SIG-M5 treated with dmso at 0.1 percent for 504 hours (cell line): Measurements from ENCODE around the gene KCNQ2.

Experiments
- DNase-seq: peaks from one replicate; lab custom pipeline; 2025; ENCODE audit not compliant: unreplicated experiment; lab: John Stamatoyannopoulos, UW

Gene KCNQ2

DNA sequence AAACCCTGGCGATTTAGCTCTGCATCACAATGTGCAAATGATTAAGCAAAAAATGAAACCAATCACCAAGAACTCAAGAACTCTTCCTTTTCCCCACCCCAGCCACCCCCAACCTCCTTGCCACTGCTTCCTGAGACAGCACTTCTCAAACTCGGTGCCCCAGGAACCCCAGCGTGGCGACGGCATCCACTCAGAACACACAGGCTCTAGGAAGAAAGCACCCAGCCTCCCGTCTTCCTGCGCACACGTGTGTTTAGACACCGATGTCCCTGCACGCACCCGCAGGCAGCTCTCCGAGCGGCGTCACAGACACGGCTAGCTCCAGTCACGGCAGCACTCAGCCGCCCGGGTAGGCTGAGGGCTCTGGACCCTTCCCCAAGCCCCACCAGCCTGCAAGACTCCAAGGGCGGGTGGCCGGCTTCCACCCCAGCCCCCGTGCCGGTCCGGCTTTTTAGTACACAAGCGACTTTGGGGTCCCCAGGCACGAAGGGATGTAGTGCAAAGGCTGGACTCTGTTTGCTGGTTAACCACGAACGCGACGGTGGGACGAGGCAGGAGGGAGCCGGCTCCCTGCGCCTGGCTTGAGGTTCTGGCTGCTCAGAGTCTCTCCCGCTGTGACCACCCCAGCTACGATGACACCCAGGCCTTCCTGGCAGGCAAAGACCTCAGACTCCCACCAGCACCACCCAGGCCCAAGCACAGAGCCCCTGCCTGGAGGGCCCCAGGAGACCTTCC lies 51.9 kb downstream of the KCNQ2 start:
- DNase-seq = no peak

DNA sequence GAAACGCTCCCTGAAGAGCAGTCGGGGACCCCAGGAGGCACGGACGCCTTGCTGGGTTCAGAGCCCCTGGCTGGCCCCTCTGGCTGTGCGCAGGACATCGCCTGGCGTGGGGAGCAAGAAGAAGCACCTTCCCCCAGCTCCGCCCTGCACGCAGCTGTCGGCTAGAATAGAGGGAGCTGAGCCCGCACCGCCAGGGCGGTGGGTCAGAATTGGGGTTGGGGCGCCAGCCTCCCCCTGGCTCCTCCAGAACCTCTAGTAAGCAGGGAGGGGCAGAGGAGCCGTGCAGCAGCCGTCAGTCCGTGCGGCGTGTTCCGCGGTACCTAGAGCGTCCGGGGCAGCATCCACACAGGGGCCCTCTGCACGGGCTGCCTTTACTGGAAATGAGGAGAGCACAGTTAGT lies 53.2 kb downstream of the KCNQ2 start:
- no peak for DNase-seq

DNA sequence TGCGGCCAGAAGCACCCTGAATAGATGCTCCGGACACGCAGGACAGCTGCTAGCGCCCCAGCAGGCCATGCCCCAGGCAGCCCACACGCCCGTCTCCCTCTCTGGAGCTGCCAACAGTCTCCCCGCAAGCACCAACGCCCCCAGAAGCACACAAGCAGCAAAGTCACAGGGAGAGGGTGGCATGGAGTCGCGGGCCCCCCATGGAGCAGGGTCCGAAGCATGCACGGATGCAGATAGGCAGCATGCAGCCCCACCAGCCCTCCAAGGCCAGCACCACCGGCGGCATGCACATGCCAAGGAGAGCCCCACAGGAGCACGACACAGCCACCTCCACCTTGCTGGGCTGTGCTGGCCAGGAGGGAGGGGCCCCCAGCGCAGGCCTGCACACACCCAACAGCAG lies 53.8 kb downstream of the KCNQ2 start:
- DNase-seq = no peak

DNA sequence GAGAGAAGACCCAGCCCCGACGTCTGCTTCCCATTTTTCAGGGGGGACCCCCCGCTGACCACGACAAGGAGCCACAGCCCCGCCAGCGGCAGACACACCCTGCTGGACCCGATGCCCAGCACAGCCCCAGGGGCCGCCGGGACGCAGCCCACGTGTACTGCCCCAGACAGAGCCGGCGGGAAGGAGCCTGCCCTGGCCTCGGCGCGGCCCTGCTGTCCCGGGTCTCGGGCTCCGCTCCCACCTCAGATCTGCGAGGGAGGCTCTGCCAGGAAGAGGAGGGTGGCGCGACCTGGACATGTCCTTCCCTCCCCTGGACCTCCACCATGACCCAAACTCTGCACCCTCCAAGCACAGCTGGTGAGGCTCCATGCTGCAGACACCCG lies 54.7 kb downstream of the KCNQ2 start:
- DNase-seq = no peak

DNA sequence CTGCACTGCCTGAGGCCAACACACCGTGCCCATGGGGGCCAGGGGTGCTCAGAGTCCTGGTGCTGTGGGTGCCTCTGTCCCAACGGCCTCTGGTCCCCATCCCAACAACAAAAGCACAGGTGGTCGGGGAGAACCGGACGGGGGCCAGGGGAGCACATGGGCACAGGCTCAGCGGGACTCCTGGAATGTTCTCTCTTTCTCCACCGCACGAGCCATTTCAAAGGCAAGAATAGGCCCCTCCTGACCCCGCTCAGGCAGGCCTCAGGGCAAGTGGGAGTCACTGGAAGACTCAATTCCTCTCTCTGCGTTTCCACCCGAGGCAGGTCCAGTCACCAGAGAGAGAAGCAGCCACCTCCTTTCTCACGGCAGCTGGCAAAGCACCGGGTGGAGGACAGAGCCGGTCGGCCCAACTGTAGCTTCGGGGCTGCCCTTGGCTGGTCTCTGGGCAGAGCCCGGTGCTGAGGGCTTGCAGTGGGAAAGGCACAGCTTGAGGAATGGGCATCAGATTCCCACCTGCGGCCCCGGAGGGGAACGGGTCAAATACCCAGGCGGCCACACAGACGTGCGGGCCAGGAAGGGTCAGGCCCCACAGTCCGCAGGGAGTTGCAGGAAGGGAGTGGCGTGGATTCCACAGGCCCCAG lies 55.2 kb downstream of the KCNQ2 start:
- no peak for DNase-seq

- no peak for DNase-seq
Observed at GRCh38 chr20:63416631-63417030, 55.8 kb downstream of the KCNQ2 start.

- DNase-seq = no peak
Observed at GRCh38 chr20:63415647-63416391, 56.6 kb downstream of the KCNQ2 start.

GRCh38 chr20:63414720-63415430 lies 57.6 kb downstream of the KCNQ2 start:
- DNase-seq = no peak

DNA sequence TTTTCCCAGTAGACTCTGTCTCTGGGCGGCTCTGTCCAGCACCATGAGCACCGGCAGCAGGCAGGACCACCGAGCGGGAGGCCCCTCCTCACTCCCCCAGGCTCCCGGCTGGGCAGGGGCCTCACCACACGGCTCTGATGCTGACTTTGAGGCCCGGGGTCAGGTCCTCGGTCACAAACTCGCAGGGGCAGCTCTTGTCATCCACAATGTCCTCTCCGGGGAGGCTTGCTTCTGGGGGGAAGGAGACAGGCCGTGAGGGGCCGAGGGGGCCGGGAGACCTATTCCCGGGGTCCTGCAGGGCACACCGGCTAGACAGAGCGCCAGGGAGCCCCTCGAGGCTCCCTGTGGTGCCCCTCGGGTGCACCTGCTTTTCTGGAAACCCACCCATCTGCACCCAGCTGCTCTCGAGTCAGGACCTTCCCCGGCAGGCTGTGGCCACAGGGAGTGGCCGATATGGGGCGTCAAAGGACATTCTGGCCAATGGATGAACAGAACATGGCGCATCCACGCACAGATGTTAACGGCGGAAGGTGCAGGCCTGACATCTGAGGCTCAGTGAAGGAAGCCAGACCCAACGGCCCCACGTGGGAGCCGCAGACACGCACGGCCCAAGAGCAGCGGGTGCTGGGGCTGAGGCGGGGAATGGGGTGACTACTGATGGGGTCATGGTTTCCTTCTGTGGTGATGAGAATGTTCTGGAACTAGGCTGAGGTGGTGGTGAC lies 58.3 kb downstream of the KCNQ2 start:
- no peak for DNase-seq

GRCh38 chr20:63413323-63413722 lies 59.1 kb downstream of the KCNQ2 start:
- no peak for DNase-seq

DNA sequence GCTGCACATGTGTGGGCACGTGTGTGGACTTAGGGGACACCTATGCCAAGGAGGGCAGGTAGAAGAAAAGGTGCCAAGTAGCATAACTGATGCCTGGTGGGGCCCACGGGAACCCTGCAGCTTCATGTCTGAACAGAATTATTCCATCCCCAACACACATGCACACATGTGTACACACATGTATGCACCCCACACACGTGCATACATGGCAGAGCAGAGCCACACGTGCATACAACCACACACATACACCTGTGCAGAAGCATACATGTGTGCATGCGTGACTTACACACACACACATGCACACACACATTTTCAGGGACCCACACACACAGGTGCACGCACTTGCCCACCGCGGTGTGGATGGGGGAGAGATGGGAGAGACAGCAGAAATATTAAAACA lies 59.6 kb downstream of the KCNQ2 start:
- no peak for DNase-seq

GRCh38 chr20:63411898-63412631 lies 60.4 kb downstream of the KCNQ2 start:
- no peak for DNase-seq

DNA sequence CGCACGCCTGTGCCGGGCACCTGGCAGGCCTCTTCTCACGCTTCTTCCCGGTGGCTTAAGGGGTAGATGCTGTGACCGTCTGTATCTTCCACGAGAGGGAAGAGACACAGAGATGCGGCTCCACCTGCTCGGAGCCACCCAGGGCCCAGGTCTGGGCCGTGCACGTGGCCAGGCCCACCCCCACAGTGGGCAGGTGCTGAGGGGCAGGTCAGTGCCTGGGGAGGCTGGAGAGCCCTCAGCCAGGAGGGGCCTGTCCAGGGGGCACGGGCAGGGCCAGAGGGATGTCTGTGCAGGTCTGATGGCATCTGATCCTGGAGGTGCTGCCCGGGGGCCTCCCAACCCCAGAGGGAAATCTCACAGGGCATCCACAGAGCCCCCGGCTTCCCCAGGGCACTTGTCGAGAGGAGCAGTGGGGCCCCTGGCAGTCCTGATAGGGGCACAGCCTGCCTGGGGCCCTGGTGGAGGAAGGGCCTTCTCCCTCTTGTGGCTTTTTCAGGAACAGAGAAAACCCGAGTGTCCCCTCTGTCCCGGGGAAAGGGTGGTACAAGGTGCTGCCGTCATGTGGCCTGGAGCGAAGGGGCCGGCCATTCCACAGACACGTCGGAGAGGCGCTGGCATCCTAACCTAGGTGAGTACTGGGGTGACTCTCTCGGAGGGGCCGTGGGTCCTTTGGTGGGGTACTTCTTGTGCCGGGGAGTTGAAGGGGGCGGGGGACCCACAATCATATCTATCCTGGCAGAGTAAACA lies 61.1 kb downstream of the KCNQ2 start:
- no peak for DNase-seq

DNA sequence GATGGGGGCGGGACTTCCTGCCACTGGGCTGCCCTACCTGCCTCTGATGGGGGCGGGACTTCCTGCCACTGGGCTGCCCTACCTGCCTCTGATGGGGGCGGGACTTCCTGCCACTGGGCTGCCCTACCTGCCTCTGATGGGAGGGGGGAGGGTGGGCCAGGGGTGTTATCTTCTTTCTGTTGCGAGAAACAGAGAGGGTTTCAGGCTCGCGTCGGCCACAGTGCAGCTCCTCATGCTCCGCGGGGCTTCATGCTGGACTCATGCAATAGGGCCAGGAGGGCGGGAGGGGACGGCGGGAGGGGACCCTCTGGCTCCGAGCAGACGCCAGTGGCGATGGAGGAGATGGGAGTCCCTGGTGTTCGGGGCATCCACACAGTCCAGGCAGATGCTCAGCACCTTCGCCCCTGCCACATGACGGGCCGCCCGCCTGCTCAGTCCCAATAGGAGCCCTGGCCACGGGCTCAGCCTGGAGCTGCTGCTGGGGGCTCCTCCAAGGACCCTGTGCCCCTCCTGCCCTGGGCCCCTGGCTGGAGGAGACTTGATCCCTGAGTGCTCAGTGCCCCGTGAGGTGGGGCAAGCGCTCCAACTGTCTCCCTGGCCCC lies 62.5 kb downstream of the KCNQ2 start:
- no peak for DNase-seq

DNA sequence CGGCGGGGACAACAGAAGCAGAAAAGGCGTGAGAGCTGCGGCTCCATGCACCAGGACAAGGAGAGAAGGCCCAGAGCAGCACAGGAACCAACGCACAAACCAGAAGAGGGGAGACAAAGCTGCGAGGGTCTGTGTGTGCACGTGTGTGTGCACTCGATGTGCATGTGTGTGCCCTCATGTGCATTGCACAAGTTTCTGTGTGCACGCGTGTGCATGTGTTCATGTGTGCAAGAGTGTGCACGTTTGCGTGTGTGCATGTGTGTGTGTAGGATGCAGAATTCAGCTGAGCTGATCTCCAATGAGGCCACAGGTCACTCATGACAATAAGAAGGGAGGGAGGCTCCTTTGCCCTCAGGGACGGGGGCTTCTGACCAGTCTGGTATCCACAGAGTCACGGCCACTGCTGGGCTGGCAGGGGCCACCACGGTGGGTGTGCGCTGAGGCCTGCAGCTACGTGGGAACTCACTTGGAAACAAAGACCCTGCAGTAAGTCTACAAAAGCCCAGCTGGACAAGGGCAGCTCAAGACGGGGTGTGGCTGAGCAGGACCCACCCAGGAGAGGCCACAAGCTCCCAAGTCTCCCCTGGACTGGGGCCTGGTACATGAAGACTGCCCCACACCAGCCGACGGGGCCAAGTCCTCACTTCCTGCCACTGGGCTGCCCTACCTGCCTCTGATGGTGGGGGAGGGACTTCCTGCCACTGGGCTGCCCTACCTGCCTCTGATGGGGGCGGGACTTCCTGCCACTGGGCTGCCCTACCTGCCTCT lies 63.2 kb downstream of the KCNQ2 start:
- DNase-seq = no peak

DNA sequence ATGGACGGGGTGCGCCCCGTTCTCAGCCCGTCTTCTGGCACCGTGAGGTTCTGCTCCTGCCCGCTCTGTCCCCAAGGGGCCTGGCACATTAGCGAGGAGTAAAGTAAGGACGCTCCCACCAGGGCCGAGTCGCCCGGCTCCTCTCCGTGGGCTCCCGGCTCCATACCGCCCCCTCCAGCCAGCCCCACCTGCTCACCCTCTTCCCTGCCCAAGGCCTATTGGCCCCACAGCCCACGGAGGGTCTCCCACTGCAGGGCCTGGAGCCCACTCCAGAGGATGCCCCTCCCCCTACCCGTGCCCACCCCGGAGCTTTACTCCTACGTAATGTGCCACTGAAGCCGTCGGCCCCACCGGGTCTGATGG lies 63.8 kb downstream of the KCNQ2 start:
- no peak for DNase-seq

GRCh38 chr20:63407928-63408683 lies 64.3 kb downstream of the KCNQ2 start:
- DNase-seq = no peak
